Measurements from ENCODE around the gene ABCB1.
"Not testable (repeated sequence)": the region's sequence is repeated elsewhere in the genome, so short reads cannot be mapped to it uniquely, and the experiment has no call there.

The ABCB1 gene

GRCh38 chr7:87474533-87475358 lies 125.9 kb downstream of the ABCB1 start:
- H3K9me3 ChIP-seq (ENCODE audit: severe bottlenecking), result no peaks in the 10 kb centered on the region
- DNase-seq, result no peak
- no peak overlapping the region for H3K4me3 ChIP-seq (ENCODE audit: low read depth, low read length)
- TF ChIP-seq CTCF (IDR thresholded peaks at IDR 0.05; ENCODE audit: low read depth, low read length), result no peak
- no peak overlapping the region for H3K27ac ChIP-seq
- no peaks in the 10 kb centered on the region for H3K36me3 ChIP-seq
- H3K27me3 ChIP-seq (ENCODE audit: insufficient read depth, low read depth, severe bottlenecking), result no peaks in the 10 kb centered on the region

GRCh38 chr7:87473986-87474385 lies 126.7 kb downstream of the ABCB1 start:
- Histone ChIP-seq H3K4me3 (ENCODE audit: low read depth, low read length) (no peak overlapping the region), H3K27me3 (ENCODE audit: insufficient read depth, low read depth, severe bottlenecking) (no peaks in the 10 kb centered on the region)
- DNase-seq, result no peak

GRCh38 chr7:87473192-87473591 lies 127.5 kb downstream of the ABCB1 start:
- H3K9me3 ChIP-seq (ENCODE audit: severe bottlenecking), result no peaks in the 10 kb centered on the region
- no peaks in the 10 kb centered on the region for H3K36me3 ChIP-seq
- no peaks in the 10 kb centered on the region for H3K27me3 ChIP-seq (ENCODE audit: insufficient read depth, low read depth, severe bottlenecking)
- no peak for TF ChIP-seq CTCF (IDR thresholded peaks at IDR 0.05; ENCODE audit: low read depth, low read length)
- no peak for DNase-seq
- no peak overlapping the region for H3K27ac ChIP-seq
- H3K4me3 ChIP-seq (ENCODE audit: low read depth, low read length), result no peak overlapping the region

More at GRCh38 chr7:87473986-87474385, 126.7 kb downstream of the ABCB1 start:
- Histone ChIP-seq H3K9me3 (ENCODE audit: severe bottlenecking) (no peaks in the 10 kb centered on the region), H3K27ac (no peak overlapping the region), H3K36me3 (no peaks in the 10 kb centered on the region)
- TF ChIP-seq CTCF (IDR thresholded peaks at IDR 0.05; ENCODE audit: low read depth, low read length), result no peak

- no peak for TF ChIP-seq CTCF (IDR thresholded peaks at IDR 0.05; ENCODE audit: low read depth, low read length)
- Histone ChIP-seq H3K36me3 (no peaks in the 10 kb centered on the region), H3K27me3 (ENCODE audit: insufficient read depth, low read depth, severe bottlenecking) (no peaks in the 10 kb centered on the region), H3K4me3 (ENCODE audit: low read depth, low read length) (no peak overlapping the region), H3K27ac (no peak overlapping the region), H3K9me3 (ENCODE audit: severe bottlenecking) (no peaks in the 10 kb centered on the region)
- DNase-seq, result no peak
Measured at GRCh38 chr7:87471473-87471872, 129.2 kb downstream of the ABCB1 start.

- not testable (repeated sequence) for H3K4me3 ChIP-seq (ENCODE audit: low read depth, low read length); H3K9me3 ChIP-seq (ENCODE audit: severe bottlenecking); H3K27me3 ChIP-seq (ENCODE audit: insufficient read depth, low read depth, severe bottlenecking); H3K36me3 ChIP-seq; DNase-seq; H3K27ac ChIP-seq
Measured at GRCh38 chr7:87469204-87469603, 131.5 kb downstream of the ABCB1 start.

GRCh38 chr7:87465534-87465880 lies 135.2 kb downstream of the ABCB1 start:
- H3K9me3 ChIP-seq (ENCODE audit: severe bottlenecking); H3K27ac ChIP-seq; H3K36me3 ChIP-seq; H3K27me3 ChIP-seq (ENCODE audit: insufficient read depth, low read depth, severe bottlenecking); DNase-seq; H3K4me3 ChIP-seq (ENCODE audit: low read depth, low read length): not testable (repeated sequence)

- Histone ChIP-seq H3K4me3 (ENCODE audit: low read depth, low read length) (peak overlapping the region; percentile 34), H3K27ac (peak overlapping the region; percentile 37; the same call in 1 of the 2 replicates)
- not testable (repeated sequence) for H3K27me3 ChIP-seq (ENCODE audit: insufficient read depth, low read depth, severe bottlenecking); H3K36me3 ChIP-seq; H3K9me3 ChIP-seq (ENCODE audit: severe bottlenecking)
- DNase-seq, result peak; percentile 35
Measured at GRCh38 chr7:87464830-87465533, 135.7 kb downstream of the ABCB1 start.

Data from WERI-Rb-1 (cell line).